ENCODE data around the gene HMG20B.

DNA sequence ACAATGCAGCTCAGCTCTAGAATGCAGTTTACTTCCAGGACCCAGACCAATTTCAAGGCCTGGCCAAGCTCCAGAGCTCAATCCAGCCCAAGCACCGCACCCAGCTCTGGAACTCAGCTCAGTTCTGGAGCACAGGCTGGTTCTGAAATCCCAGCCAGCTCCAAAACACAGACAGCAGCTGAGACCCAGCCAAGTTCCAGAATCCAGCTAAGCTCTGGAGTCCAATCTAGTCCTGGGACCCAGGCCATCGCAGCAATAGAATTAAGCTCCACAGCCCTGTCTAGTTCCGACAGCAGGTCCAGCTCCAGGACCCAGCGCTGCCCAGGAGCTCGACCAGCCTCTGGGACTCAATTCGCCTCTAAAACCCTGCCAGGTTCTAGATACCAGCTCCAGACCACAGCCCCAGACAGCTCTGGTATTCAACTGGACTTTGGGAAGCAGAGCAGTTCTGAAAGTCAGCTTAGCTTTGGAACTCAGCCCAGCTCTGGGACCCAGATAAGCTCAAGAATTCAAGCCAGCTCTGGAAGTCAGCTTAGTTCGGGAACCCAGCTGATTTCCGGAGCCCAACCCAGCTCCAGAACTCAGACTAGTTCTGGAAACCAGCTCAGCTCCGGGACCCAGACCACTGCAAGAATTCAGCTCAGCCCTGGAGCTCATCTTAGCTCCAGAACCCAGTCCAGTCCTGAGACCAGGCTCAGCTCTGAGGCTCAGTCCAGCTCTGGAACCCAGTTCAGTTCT is 19.3 kb downstream of the HMG20B start:
- TF ChIP-seq, protein P1, sequence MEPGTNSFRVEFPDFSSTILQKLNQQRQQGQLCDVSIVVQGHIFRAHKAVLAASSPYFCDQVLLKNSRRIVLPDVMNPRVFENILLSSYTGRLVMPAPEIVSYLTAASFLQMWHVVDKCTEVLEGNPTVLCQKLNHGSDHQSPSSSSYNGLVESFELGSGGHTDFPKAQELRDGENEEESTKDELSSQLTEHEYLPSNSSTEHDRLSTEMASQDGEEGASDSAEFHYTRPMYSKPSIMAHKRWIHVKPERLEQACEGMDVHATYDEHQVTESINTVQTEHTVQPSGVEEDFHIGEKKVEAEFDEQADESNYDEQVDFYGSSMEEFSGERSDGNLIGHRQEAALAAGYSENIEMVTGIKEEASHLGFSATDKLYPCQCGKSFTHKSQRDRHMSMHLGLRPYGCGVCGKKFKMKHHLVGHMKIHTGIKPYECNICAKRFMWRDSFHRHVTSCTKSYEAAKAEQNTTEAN (CRISPR knock-in tag; IDR thresholded peaks at IDR 0.05), result no peak
- TF ChIP-seq, protein P2, sequence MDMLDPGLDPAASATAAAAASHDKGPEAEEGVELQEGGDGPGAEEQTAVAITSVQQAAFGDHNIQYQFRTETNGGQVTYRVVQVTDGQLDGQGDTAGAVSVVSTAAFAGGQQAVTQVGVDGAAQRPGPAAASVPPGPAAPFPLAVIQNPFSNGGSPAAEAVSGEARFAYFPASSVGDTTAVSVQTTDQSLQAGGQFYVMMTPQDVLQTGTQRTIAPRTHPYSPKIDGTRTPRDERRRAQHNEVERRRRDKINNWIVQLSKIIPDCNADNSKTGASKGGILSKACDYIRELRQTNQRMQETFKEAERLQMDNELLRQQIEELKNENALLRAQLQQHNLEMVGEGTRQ (CRISPR knock-in tag; IDR thresholded peaks at IDR 0.05), result no peak
- TF ChIP-seq, protein P3, sequence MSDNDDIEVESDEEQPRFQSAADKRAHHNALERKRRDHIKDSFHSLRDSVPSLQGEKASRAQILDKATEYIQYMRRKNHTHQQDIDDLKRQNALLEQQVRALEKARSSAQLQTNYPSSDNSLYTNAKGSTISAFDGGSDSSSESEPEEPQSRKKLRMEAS (CRISPR knock-in tag; IDR thresholded peaks at IDR 0.05), result no peak
- TF ChIP-seq, protein P4, sequence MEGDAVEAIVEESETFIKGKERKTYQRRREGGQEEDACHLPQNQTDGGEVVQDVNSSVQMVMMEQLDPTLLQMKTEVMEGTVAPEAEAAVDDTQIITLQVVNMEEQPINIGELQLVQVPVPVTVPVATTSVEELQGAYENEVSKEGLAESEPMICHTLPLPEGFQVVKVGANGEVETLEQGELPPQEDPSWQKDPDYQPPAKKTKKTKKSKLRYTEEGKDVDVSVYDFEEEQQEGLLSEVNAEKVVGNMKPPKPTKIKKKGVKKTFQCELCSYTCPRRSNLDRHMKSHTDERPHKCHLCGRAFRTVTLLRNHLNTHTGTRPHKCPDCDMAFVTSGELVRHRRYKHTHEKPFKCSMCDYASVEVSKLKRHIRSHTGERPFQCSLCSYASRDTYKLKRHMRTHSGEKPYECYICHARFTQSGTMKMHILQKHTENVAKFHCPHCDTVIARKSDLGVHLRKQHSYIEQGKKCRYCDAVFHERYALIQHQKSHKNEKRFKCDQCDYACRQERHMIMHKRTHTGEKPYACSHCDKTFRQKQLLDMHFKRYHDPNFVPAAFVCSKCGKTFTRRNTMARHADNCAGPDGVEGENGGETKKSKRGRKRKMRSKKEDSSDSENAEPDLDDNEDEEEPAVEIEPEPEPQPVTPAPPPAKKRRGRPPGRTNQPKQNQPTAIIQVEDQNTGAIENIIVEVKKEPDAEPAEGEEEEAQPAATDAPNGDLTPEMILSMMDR (IDR thresholded peaks at IDR 0.05), result no peak
- TF ChIP-seq CREB1 (CRISPR knock-in tag; IDR thresholded peaks at IDR 0.05) (no peak), ZNF317 (CRISPR knock-in tag; IDR thresholded peaks at IDR 0.05; ENCODE audit: borderline replicate concordance, low read depth) (no peak), ESRRA (CRISPR knock-in tag; IDR thresholded peaks at IDR 0.05; ENCODE audit: borderline replicate concordance) (no peak)
- TF ChIP-seq, protein P5, sequence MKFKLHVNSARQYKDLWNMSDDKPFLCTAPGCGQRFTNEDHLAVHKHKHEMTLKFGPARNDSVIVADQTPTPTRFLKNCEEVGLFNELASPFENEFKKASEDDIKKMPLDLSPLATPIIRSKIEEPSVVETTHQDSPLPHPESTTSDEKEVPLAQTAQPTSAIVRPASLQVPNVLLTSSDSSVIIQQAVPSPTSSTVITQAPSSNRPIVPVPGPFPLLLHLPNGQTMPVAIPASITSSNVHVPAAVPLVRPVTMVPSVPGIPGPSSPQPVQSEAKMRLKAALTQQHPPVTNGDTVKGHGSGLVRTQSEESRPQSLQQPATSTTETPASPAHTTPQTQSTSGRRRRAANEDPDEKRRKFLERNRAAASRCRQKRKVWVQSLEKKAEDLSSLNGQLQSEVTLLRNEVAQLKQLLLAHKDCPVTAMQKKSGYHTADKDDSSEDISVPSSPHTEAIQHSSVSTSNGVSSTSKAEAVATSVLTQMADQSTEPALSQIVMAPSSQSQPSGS (CRISPR knock-in tag; IDR thresholded peaks at IDR 0.05; ENCODE audit: borderline replicate concordance, low read depth), result no peak

Measured in WTC11 (cell line).